Measurements from ENCODE around the gene PNMA8B.
"Not testable (repeated sequence)": the region's sequence is repeated elsewhere in the genome, so short reads cannot be mapped to it uniquely, and the experiment has no call there.

The PNMA8B gene, protein sequence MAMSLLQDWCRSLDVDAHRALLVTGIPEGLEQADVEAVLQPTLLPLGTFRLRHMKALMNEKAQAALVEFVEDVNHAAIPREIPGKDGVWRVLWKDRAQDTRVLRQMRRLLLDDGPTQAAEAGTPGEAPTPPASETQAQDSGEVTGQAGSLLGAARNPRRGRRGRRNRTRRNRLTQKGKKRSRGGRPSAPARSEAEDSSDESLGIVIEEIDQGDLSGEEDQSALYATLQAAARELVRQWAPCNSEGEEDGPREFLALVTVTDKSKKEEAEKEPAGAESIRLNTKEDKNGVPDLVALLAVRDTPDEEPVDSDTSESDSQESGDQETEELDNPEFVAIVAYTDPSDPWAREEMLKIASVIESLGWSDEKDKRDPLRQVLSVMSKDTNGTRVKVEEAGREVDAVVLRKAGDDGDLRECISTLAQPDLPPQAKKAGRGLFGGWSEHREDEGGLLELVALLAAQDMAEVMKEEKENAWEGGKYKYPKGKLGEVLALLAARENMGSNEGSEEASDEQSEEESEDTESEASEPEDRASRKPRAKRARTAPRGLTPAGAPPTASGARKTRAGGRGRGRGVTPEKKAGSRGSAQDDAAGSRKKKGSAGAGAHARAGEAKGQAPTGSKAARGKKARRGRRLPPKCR

DNA sequence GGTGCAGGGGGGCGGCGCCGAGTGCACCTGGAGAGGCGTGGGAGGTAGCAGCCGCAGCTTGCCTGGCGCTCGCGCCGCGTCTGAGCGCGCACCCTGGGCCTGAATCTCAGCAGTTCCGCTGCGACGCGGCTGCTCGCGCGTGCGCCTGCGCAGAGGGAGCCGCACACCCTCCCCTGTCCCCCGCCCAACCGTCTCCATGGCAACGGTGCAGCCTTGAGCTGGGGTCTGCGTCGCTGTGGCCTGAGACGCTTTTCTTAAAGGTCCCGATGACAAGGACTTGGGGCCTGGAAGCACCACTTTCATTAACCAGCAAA lies at the start of gene PNMA8B:
Gene PNMA8B, minus strand, starts transcription at position 82 of the 314 bp plus-strand sequence. CDS start 402 bp downstream, outside the sequence.
- DNase-seq: peak; percentile 86

DNA sequence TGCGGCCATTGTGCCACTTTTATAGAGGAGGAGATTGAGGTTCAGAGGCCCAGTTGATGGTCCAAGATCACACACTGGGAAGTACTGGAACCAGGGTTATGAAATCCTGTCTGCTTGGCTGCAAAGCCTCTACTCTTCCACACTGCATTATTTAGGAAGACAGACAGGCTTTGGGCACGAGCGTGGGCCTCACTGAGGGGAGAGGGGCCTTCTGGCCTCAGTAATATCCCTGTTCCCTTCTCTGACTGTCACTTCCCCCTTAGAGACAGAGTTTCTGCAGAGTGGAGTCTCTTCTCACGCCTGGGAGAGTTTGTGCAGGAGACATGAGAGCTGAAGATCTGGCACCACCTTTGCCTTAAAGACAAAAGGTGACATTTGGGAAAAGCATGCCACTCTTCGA lies 49.0 kb upstream of the PNMA8B start:
- DNase-seq: no peak

DNA sequence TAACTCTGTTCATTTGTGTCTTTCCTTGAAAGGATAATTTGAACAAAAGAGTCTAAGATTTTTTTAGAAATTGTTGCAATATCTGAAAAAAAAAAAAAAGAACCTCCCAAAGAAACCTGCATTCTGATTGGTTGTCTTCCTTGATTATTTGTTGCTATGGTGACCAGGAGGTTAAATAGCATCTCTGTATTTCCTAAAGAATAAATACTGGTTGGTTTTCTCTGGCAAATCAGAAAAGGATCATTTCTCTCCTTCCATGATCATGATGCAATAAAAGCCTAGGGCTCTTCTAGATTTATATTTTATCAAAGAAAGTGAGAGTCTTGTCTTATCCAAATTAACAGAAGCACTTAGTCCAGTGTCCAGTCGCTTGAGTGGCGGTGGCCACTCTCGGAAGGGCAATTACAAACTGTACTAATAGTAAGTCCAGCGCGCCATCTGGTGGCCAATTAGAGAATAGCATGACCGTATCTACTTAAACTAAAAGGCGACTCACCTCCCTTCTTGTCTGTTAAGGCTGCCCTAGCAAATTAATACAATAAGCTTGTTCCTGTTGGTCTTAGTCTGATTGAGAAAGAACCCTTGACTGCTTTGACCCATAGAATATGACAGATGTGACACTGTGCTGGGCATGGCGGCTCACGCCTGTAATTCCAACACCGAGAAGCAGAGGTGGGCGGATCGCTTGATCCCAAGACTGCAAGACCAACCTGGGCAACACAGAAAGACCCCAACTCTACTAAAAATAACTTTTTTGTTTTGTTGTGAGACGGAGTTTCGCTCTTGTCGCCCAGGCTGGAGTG lies 47.0 kb upstream of the PNMA8B start:
- peak; percentile 74 for DNase-seq

DNA sequence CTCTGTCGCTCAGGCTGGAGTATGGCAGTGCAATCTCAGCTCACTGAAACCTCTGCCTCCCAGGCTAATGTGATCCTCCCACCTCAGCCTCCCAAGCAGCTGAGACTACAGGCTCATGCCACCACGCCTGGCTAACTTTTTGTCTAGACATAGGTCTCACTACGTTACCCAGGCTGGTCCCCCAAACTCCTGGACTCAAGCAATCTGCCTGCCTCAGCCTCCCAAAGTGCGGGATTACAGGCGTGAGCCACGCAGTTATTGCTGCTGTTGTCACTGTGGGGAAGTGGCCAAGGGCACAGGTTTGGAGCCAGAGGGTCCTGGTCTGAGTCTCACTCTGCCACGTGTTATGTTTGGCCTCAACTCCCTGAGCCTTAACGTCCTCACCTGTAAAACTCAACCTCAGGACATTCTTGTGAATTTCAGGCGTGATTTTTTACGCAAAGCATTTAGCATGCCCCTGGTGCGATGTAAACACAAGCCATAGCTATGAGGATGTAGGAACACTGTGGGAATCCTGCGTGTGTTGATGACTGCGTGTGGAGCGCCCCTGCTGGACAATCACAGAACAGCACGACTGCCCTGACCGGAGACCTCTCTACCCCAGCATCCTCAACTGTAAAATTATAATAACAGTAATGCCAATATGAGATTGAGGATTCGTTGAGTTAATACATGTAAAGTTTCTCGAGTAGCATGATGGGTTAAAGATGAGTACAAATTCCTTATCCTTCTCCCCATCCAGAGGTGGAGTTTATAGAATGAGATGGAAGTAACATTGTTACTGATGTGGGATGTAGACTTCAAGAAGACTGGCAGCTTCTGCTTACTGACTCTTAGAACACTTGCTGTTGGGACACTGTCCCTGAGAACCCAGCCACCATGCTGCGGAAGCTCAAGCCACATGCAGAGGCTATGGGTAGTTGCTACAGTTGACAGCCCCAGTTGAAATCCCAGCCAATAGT lies 41.8 kb upstream of the PNMA8B start:
- DNase-seq: no peak

DNA sequence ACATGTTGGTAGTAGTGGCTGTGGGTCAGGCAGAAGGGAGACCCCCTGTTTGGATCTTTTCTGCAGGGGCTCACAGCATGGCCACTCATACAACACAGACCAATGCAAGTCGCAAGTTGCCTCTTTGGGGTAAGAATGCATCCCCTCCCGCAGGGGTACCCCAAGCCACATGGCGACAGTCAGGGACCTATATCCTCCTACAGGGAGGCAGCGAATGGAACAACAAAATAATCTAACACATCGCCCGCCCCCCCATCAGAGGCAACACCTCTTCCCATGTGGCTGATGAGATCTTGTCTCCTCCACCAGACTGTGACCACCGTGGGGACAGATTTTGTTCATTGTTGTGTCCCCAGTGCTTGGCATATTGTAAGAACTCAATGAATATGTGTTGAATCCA lies 40.7 kb upstream of the PNMA8B start:
- DNase-seq: no peak

DNA sequence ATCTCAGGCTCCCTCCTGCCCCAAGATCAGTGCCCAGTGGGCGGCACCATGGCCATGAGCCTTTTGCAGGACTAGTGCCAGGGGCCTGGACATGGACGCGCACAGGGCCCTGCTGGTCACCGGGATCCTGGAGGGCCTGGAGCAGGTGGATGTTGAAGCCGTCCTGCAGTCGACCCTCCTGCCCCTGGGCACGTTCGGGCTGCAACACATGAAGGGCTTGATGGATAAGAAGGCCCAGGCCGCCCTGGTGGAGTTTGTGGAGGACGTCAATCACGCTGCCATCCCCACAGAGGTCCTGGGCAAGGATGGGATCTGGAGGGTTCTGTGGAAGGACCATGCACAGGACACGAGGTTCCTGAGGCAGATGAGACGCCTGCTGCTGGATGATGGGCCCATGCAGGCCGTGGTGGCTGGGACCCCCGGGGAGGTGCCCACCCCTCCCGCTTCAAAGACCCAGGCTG lies 38.0 kb upstream of the PNMA8B start:
- DNase-seq: no peak

DNA sequence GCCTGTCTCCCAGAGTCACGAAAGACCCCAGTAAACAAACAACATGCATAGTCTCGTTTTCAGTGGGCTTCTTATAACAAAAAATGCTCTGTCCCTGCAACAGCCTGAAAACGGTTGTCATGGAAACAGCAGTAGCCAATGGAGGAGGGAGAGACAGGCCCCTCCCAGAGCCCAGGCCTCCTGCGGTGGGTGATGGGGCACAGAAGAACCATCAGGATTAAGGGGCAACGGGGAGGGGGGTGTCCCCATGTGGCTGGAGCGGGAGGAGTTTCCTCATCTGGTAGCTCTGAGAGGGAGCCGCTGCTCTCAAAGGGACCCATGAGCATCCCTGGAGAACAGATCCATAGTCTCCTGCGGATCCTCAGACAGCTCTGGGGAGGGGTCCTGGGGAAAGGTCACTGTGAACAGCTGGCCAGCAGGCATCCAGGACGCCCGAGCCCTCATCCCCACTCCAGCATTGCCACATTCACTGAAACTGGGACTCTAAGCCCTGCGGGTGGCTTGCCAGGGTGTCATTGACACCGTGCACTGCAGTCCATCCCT lies 37.5 kb upstream of the PNMA8B start:
- DNase-seq: no peak

DNA sequence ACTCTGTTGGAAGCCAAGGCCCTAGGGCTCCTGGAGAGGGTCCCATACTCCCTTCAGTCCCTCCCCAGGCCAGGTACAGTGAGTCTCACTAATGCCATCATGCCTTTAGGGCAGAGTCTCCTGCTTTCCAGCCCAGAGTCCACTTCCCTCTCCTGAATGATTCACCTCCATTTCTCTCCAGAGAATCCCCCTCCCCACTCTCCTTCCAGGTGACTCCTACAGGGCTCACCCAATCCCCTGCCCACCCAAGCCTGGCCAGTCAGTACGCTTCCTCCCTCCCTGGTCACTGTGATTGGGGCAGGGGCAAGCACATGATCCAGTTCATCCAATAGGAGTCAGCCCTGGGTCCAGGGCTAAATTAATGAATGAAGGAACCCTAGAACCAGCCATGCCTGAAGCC lies 35.0 kb upstream of the PNMA8B start:
- no peak for DNase-seq

DNA sequence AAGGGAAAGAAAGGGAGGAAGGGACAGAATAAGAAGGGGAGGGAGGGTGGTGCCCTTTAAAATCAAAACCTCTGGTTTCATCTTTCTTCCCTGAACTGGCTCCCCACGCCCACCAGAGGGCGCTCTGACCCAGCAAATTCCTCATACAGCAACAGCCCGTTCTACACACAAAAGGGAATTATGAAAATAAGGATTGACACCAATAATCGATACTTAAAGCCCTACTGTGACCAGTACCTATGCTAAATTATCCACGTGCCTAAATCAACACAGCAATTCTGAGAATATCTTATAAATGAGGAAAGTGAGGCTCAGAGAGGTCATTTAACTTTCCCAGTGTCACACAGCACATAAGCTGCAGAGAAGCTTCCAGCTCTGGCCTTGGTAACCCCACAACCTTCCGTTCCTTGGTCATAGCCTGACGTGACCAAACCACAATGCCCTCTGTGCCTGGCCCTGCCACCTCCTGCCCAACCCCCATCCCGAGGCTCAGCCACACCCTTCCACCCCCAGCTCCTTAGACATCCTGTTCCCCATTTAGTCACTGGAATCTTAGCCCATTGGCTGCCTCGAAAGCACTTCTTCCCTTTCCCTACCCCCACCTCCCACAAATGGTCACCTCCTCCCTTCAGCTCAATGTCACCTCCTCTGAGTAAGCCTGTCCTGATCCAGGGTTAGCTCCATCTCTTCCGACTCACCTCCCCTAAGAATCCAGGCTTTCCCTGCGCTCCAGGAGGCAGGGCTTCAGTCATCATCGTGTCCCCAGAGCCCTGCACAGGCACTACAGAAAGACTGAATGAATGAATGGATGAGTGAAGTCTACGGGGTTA lies 34.2 kb upstream of the PNMA8B start:
- DNase-seq: no peak

DNA sequence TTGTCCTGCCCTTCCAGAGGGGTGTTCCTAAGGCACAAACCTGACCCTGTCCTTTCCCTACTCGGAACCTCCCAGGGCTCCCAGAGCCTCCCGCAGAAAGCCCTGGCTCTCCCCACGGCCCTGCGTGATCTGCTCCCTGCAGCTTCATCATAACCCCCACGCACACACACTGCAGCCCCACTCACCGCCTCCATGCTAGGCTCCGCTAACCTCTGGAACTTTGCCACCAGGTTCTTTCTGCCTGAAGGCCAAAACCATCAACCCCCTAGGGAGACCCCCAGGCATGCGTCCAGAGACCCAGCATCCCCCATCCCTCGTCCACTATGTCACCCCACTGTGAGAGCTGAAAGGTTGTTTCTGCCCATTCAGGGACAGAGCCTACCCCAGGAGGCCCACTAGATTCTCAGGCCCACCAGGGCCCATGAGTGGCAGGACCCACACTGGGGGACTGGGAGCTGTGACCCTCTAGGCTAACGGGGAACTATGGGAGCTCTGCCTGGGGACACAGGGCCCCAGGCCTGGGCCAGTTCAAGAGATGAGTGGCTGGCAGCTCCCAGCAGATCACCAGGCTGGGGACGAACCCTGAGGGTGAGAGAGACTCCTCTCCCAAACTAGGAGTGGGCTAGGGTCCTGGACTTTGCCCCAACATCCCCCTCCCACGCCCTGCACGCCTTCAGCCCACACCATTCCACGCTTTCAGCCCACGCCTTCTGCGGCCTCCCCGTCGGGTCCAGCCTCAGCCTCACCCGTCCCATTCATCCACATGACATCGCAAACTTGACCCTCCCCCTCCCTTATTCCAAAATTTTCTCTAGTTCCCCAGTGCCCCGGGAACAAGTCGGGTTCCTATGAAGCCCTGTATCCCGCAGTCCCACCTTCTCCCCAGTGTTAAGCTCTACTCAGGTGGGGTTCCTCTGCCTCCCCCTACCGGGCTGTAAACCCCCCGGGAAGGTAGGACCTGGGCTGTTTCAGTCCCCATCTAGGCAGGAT lies 33.2 kb upstream of the PNMA8B start:
- DNase-seq: no peak

DNA sequence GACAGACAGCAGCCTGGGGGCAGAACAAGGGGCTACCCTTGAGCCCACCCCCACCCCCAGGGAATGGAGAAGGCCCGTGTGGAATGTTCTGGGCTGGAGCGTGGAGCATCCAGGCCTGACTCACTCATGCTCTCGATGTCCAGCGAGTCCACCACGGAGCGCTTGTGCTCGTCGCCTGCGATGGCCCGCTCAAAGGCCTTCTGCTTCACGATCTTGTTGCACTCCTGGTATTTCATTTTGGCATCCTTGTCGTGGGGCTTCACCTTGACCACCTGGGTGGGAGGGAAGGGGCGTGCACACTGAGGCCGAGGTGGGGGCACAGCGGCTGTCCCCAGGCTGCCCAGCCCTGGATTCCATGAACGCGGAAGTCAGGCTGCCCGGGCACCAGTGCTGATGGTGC lies 31.1 kb upstream of the PNMA8B start:
- DNase-seq: not testable (repeated sequence)

DNA sequence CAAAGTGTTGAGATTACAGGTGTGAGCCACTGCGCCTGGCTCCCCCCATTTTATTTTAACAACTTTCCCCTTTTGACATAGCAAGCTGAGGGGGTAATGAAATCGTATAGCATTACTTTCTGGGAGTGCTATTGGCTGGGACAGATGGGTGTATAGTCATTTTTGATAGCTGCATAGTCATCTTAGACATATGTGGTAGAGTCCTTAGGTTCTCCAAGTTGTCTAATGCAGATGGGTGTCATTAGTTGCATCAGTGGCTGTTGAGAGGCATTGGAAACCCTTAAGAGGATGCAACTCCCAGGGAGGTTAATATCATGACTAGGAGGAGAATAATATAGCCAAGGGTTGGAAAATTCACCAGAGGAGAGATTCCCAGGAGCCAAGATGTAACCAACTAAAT lies 28.6 kb upstream of the PNMA8B start:
- DNase-seq: no peak

DNA sequence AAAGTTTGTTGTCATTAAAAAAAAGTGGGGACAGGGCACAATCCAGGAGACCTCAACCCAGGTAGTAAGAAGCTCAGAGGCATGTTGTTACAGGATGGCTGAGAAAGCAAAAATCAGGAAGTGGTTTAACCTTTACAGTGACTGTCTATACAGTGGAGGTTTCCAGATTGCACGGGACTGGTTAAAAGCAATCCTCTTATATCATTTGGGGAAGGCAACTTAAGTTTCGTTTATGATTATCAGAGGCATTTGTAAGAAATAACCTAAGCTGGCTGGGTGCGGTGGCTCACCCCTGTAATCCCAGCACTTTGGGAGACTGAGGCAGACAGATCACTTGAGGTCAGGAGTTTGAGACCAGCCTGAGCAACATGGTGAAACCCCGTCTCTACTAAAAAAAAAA lies 27.3 kb upstream of the PNMA8B start:
- DNase-seq: not testable (repeated sequence)

DNA sequence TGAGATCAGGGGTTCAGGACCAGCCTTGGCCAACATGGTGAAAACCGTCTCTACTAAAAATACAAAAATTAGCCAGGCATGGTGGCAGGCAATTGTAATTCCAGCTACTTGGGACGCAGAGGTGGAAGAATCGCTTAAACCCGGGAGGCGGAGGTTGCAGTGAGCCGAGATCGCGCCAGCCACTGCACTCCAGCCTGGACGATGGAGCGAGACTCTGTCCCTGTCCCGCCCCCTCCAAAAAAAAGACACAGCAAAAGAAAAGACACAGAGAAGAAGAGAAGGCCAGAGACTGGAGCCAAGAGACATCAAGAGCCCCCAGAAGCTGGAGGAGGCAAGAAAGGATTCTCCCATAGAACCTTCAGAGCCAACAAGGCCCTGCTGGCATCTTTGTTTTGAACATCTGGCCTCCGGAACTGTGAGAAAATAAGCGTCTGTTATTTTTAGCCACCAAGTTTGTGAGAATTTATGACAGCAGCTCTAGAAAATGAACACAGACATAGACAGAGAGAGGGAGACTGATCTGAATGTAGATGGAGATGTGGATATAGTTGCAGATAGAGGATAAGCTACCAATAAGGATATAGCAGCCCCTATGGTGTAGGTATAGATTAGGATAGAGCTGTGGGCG lies 25.7 kb upstream of the PNMA8B start:
- no peak for DNase-seq

DNA sequence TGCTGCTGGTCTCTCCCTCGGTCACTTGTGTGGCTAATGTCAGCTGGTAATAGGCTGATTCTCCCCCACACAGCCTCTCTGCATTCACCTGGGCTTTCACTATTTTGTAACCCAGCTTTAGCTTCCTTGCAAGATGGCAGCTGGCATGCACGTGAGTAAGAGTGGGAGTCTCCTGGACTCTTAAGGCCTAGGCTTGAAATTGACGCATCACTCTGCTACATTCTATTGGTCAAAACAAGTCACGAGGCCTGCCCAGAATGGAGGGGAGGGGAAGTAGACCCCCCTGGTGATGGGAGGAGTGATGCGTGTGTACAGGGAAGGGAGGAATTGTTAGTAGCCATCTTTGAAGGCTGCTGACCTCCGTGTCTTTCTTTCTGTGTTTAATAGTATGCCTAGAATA lies 24.9 kb upstream of the PNMA8B start:
- DNase-seq: no peak

DNA sequence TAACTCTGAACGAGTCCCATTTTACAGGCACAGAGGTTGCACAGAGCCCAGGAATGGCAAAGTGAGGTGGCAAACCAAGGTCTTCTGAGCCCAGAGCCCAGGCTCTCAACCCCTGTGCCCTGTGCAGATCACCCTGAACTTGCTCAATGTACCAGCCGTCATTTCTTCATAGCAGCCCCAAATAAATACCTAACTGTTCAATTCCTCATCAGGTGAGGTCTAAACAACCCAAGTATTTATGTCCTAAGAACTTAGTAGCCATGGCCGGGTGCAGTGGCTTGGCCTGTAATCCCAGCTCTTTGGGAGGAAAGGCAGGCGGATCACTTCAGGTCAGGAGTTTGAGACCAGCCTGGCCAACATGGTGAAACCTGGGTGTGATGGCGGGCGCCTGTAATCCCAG lies 21.8 kb upstream of the PNMA8B start:
- no peak for DNase-seq

DNA sequence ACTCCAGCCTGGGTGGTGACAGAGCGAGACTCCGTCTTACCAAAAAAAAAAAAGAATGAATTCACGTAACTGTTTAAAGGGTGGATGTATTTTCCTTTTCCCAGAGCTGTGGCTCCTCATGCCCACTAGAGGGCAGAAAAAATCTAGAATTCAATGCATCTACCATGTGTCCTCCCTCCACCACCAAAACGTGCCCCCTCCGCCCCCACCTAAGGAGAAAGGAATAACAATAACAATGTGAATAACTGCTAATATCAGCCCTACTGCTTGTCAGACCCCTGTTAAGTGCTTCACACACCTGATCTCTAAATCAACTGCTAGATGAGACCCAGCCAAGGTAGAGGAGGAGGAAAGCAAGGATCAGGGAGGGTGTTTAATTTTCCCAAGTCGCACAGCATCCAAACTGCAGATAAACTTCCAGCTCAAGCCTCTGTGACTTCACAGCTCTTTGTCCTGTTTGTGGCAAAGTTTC lies 20.2 kb upstream of the PNMA8B start:
- DNase-seq: no peak

DNA sequence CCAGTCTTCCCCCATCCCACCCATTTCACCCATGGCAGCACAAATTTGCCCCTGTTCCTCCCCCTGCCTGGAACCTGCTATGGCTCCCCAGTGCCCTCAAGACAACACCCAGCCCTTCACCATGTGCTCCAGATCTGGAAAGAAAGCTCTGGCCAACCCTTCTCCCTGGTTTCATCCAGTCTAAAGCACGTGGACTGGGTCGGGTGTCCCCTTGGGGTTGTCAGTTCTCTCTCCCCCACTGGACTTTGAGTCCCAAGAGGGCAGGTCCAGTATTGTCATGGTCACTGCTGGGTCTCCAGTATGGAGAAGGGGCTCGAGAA lies 19.6 kb upstream of the PNMA8B start:
- DNase-seq: no peak

DNA sequence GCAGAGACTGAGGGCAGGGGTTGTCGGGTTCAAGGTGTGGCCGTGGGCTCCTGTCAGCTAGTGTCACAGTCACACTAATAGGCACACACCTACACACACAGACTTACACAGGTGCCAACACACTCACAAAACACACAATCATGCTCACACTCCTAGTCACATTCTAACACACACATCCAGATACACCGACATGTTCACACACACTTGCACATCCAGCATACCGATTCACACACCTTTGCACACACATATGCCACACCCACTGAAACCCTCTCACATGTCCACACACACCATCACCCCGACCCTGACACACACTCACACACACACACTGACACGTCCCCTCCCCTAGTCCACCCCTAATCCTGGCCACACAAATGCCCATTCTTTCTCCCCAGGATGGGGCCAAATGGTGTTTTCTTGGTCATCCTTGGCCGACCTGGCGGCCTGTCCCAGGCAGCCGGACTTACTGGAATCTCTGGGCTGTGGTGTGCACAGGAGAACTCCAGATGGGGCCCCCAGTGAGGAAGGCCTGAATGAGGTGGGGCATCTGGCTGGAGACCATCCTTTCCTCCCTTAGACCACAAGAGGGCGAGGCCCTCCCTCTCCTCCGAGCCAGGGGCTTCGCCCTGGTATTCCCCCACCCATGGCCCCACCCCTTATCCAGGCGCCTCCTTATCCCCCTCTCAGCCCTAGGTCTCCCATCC lies 19.1 kb upstream of the PNMA8B start:
- DNase-seq: no peak

Measured in NCI-H1092 (cell line).